SK-N-SH (cell line): ENCODE data around the gene PTGDS. TPM values are rescaled to one million over a fixed set of nuclear protein-coding genes. Genes with fewer than 3 reads are reported as not detected.

Experiments used
- CTCF ChIA-PET: fragments of 300-600, 350-600 bp; formaldehyde crosslinking; extraction: SDS; loops from one replicate; lab custom pipeline; 2021; lab: Yijun Ruan, JAX
- POLR2A ChIA-PET: fragments of 350-600 bp; sonication (Branson Sonifier 250); formaldehyde crosslinking; extraction: SDS; loops from one replicate; lab custom pipeline; 2020; ENCODE audit warnings: antibody characterized with exemption, inconsistent platforms; lab: Yijun Ruan, JAX
- DNase-seq: peaks from one replicate; pipeline ENCODE4 v3.0.0; 2012
- H2AFZ ChIP-seq: fragments of 200-600 bp; sonication (generic); 2 replicates; pipeline ENCODE4 v1.8.1; 2016; ENCODE audit warnings: antibody characterized with exemption, mild to moderate bottlenecking, low read depth
- H3F3A ChIP-seq: fragments of 200-600 bp; sonication (generic); replicated peaks from 2 replicates; pipeline ENCODE3; 2016; ENCODE audit warnings: antibody characterized with exemption, mild to moderate bottlenecking; ENCODE audit not compliant: insufficient read depth
- H3K27ac ChIP-seq, 2 experiments: fragments of 200-500 bp in 1 of 2; fragments of 200-600 bp in 1 of 2; sonication (Bioruptor generic) in 1 of 2; sonication (generic), shearing (Covaris generic) in 1 of 2; 2 replicates each; pipeline versions ENCODE4 v1.5.1 to v1.6.1; 2014 to 2016; ENCODE audit warnings: low read depth in 2 of 2, inconsistent platforms in 1 of 2, low read length in 1 of 2, mild to moderate bottlenecking in 1 of 2, mixed read lengths in 1 of 2
- H3K27me3 ChIP-seq: fragments of 200-600 bp; sonication (generic), shearing (Covaris generic); 2 replicates; pipeline ENCODE4 v1.6.1; 2016; ENCODE audit warnings: mixed run types; ENCODE audit not compliant: insufficient read depth
- H3K36me3 ChIP-seq, 2 experiments: fragments of 200-500 bp in 1 of 2; fragments of 200-600 bp in 1 of 2; sonication (Bioruptor generic) in 1 of 2; sonication (generic) in 1 of 2; replicated peaks in 1 of 2; 2 replicates each; pipeline versions ENCODE3 to v1.5.1; 2014 to 2016; ENCODE audit warnings: low read length in 1 of 2, mild to moderate bottlenecking in 1 of 2; ENCODE audit not compliant: insufficient read depth in 2 of 2, control insufficient read depth in 1 of 2
- H3K4me1 ChIP-seq, 2 experiments: fragments of 200-500 bp in 1 of 2; fragments of 200-600 bp in 1 of 2; sonication (Bioruptor generic) in 1 of 2; sonication (generic), shearing (Covaris generic) in 1 of 2; 2 replicates each; pipeline versions ENCODE4 v1.5.1 to v1.6.1; 2014 to 2016; ENCODE audit warnings: low read depth in 1 of 2, low read length in 1 of 2, mixed run types in 1 of 2; ENCODE audit not compliant: insufficient read depth in 2 of 2, control insufficient read depth in 1 of 2
- H3K4me2 ChIP-seq: fragments of 200-600 bp; sonication (generic), shearing (Covaris generic); 2 replicates; pipeline ENCODE4 v1.6.1; 2017; ENCODE audit warnings: mixed run types
- H3K4me3 ChIP-seq, 2 experiments: fragments of 200-500 bp in 1 of 2; fragments of 200-600 bp in 1 of 2; sonication (Bioruptor generic) in 1 of 2; sonication (generic), shearing (Covaris generic) in 1 of 2; 2 replicates each; pipeline versions ENCODE4 v1.5.1 to v1.8.1; 2014 to 2016; ENCODE audit warnings: low read depth in 2 of 2, inconsistent platforms in 1 of 2, low read length in 1 of 2, mild to moderate bottlenecking in 1 of 2, mixed read lengths in 1 of 2, moderate library complexity in 1 of 2
- H3K79me2 ChIP-seq: fragments of 200-600 bp; sonication (generic); 2 replicates; pipeline ENCODE4 v1.8.1; 2017; ENCODE audit warnings: mild to moderate bottlenecking; ENCODE audit not compliant: insufficient read depth
- H3K9ac ChIP-seq: fragments of 200-600 bp; sonication (generic); 2 replicates; pipeline ENCODE4 v1.6.1; 2017; ENCODE audit warnings: mixed run types
- H3K9me2 ChIP-seq: fragments of 200-600 bp; sonication (generic); 2 replicates; pipeline ENCODE4 v1.6.1; 2017; ENCODE audit warnings: mixed run types
- H3K9me3 ChIP-seq: fragments of 200-600 bp; sonication (generic); 2 replicates; pipeline ENCODE4 v1.6.1; 2017; ENCODE audit warnings: mixed run types, mild to moderate bottlenecking, moderate library complexity
- H4K20me1 ChIP-seq: fragments of 200-600 bp; sonication (generic); 2 replicates; pipeline ENCODE4 v1.6.1; 2017; ENCODE audit warnings: mild to moderate bottlenecking, mixed run types; ENCODE audit not compliant: insufficient read depth
- EZH2phosphoT487 ChIP-seq: fragments of 200-600 bp; sonication (generic); IDR thresholded peaks from 2 replicates; pipeline ENCODE4 v1.6.1; 2017; ENCODE audit warnings: low read depth, mixed run types, mild to moderate bottlenecking, antibody characterized with exemption, moderate library complexity, borderline replicate concordance
- MXI1 ChIP-seq: IDR thresholded peaks from 2 replicates; pipeline ENCODE4 v1.6.1; 2012; ENCODE audit warnings: mild to moderate bottlenecking, low read depth, low read length, improper control_type of control experiment
- WGBS: methylation state at CpG from one replicate; pipeline ENCODE4 v1.1.6; 2017; ENCODE audit warnings: low lambda C conversion rate; 5-methylcytosine and 5-hydroxymethylcytosine counted together
- polyA plus RNA-seq, 3 experiments: library from polyadenylated mRNA; depleted of rRNA; stranded (reverse); fragments of >200 nt; gene quantifications; 2 replicates each; pipeline ENCODE4 v1.2.3, GENCODE V29; 2012
- TF ChIP-seq, protein P1 (sequence below): fragments of 150-350 bp; IDR thresholded peaks from 2 replicates; pipeline ENCODE4 v1.6.1; 2016; ENCODE audit warnings: mild to moderate bottlenecking, low read depth, low read length

Gene PTGDS
- polyA plus RNA-seq, 1 of the 3 experiments (the other 2 are of a cell fraction) = not detected

DNA sequence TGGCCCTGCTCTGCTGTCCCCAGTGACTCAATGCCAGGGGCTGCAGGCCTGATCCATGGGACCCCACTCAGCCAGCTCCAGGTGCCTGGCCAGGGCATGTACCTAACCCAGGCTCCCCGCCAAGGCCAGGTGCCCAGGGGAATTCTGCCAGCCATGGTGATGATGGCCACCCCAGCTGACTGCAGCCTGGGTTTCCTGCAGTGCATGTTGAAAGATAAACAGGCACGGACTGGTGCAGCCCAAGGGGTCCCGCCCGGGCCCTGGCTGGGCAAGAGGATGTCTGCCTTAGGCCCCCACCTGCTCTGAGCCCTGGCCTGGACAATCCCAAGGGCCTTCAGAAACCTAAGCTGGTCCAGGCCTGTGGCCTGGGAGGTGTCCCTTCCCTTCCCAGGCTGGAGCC lies 49.5 kb downstream of the PTGDS start:
- H2AFZ ChIP-seq = no peak overlapping the region

DNA sequence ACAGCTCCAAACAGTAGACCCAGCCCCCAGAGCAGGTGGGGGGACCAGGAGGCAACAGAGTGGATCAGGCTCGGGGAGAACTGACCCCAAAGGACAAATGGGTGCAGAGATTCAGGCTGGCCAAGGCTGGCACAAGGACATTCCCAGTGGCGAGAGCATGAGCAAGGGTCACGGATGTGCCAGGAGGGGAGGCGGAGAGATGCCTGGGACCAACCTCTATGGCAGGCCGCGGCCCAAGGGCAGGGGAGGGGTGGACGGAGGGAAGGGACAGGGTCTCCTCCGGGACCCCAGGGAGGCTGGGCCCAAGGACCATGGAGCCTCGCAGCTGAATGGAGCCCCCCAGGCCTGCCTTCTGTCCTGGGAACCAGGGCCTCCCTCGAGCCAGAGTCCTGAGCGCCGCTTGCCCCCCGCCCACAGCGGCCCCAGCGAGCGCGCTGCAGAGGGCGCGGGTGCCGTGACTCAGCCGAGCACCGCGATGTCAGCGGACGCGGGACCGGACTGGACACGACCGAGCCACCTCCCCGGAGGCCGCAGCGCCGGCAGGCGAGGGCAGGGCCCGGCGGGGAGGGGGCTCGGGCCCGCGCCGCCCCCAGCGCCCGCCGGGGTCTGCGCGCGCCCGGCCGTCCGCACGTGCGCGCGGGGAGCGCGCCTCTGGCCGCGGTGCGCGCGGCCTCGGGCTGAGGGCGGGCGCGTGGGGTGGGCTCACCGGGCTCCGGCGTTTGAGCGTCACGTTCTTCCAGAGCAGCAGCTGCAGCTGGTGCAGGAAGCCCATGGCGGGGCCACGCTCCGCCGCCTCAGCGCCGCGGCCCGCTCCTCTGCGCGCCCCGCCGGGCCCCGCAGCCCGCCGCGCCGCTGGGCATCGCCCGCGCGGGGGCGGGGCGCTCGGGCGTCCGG lies 50.3 kb downstream of the PTGDS start, which contains the start of gene ABCA2:
TSS of gene ABCA2 (minus strand) at position 869 of the 894 bp plus-strand sequence. CDS start at position 772, 97 bp downstream.
- Histone ChIP-seq H3K4me3 (peak within 1 kb of the TSS; percentile 62 to 73), H3K4me2 (peak within 1 kb of the TSS; percentile 99), H3K4me1 (peaks cover 5 to 48% of the 10 kb centered on the region in 2 experiments; a peak in 1 of 4 replicates), H3K36me3 (no peaks in the 10 kb centered on the region), H3K79me2 (0 out of 2 replicates have a peak, but pooled peaks cover 3% of the 10 kb centered on the region), H3K27me3 (no peaks in the 10 kb centered on the region), H3K9me2 (no peaks in the 10 kb centered on the region), H4K20me1 (no peaks in the 10 kb centered on the region), H3K9me3 (no peaks in the 10 kb centered on the region), H3K9ac (peak within 1 kb of the TSS; percentile 36; the same call in 1 of the 2 replicates), H3K27ac (peak within 1 kb of the TSS in 1 of 2 experiments; percentile 83; a peak in 2 of 4 replicates), H2AFZ (0 out of 2 replicates have a peak within 1 kb of the TSS, but pooled peaks have one; percentile 29), H3F3A (no peaks in the 10 kb centered on the region)
- DNase-seq = peak; percentile 56
- ChIA-PET CTCF (interaction anchor here (1.1 to 15.1 kb wide), 24 partner anchors 8 to 260 kb away, joined by 3 to 350 read pairs (median 8); partner anchors contain the start of genes C8G, CLIC3, FBXW5 and LCN12), POLR2A (interaction anchor here (0.9 kb wide), 1 partner anchor 49 kb away, joined by 3 read pairs; no protein-coding TSS in a partner anchor)
- TF ChIP-seq, protein P1, sequence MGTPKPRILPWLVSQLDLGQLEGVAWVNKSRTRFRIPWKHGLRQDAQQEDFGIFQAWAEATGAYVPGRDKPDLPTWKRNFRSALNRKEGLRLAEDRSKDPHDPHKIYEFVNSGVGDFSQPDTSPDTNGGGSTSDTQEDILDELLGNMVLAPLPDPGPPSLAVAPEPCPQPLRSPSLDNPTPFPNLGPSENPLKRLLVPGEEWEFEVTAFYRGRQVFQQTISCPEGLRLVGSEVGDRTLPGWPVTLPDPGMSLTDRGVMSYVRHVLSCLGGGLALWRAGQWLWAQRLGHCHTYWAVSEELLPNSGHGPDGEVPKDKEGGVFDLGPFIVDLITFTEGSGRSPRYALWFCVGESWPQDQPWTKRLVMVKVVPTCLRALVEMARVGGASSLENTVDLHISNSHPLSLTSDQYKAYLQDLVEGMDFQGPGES = no peak
- TF ChIP-seq MXI1 = 0 out of 2 replicates have a peak, but pooled peaks have one; percentile 20
- 46% methylated on average over 7 of the region's 95 CpGs for WGBS

More for the DNA sequence above, 49.5 kb downstream of the PTGDS start:
- DNase-seq = no peak
- TF ChIP-seq EZH2phosphoT487 (no peak), MXI1 (0 out of 2 replicates have a peak, but pooled peaks have one; percentile 13)
- no peaks in the 10 kb centered on the region for H3K36me3 ChIP-seq
- H3K4me2 ChIP-seq = peak overlapping the region; percentile 86
- H4K20me1 ChIP-seq = no peaks in the 10 kb centered on the region
- H3K9ac ChIP-seq = no peak overlapping the region
- no peaks in the 10 kb centered on the region for H3K9me3 ChIP-seq
- H3K4me3 ChIP-seq = peak overlapping the region; percentile 58 to 62
- 0 out of 2 replicates have a peak, but pooled peaks cover 3% of the 10 kb centered on the region for H3K79me2 ChIP-seq
- CTCF ChIA-PET = interaction anchor here (0.7 to 15.1 kb wide), 15 partner anchors 8 to 256 kb away, joined by 3 to 350 read pairs (median 6); partner anchors contain the start of genes C8G, CLIC3, FBXW5 and LCN12
- WGBS = no CpG with 5 or more reads among the region's 4 CpGs
- no peaks in the 10 kb centered on the region for H3F3A ChIP-seq
- POLR2A ChIA-PET = interaction anchor here (0.9 kb wide), 1 partner anchor 49 kb away, joined by 3 read pairs; no protein-coding TSS in a partner anchor
- H3K27ac ChIP-seq = peak overlapping the region in 1 of 2 experiments; percentile 83; a peak in 2 of 4 replicates
- H3K9me2 ChIP-seq = no peaks in the 10 kb centered on the region
- H3K4me1 ChIP-seq = peaks cover 5 to 40% of the 10 kb centered on the region in 2 experiments; a peak in 1 of 4 replicates
- H3K27me3 ChIP-seq = no peaks in the 10 kb centered on the region
